ENCODE measurements around the gene DEAF1.

GRCh38 chr11:612961-613300, 82.1 kb downstream of the DEAF1 start:
- TF ChIP-seq EP300 (IDR thresholded peaks at IDR 0.05; ENCODE audit: borderline replicate concordance in 1 of 2, control insufficient read depth in 1 of 2, low read depth in 2 of 2, low read length in 2 of 2) (no peak), CTCF (IDR thresholded peaks at IDR 0.05 in 2 of 3, conservative IDR thresholded peaks at IDR 0.05 in 1 of 3; ENCODE audit: control insufficient read depth in 2 of 3, extremely low read depth in 1 of 3, insufficient read depth in 1 of 3, low read depth in 3 of 3, low read length in 3 of 3) (no peak), DPF2 (IDR thresholded peaks at IDR 0.05) (no peak), KDM1A (IDR thresholded peaks at IDR 0.05; ENCODE audit: borderline replicate concordance) (no peak), PAX5 (IDR thresholded peaks at IDR 0.05; ENCODE audit: borderline replicate concordance, low read depth, low read length) (no peak), MAX (IDR thresholded peaks at IDR 0.05; ENCODE audit: low read depth, low read length) (no peak), USF2 (IDR thresholded peaks at IDR 0.05; ENCODE audit: borderline replicate concordance, low read depth, low read length) (no peak), REST (IDR thresholded peaks at IDR 0.05; ENCODE audit: low read depth, low read length) (no peak), CREB1 (IDR thresholded peaks at IDR 0.05; ENCODE audit: low read depth) (no peak), YY1 (IDR thresholded peaks at IDR 0.05; ENCODE audit: low read depth, low read length) (no peak), ETV6 (conservative IDR thresholded peaks at IDR 0.05 in 1 of 2, IDR thresholded peaks at IDR 0.05 in 1 of 2; ENCODE audit: borderline replicate concordance in 1 of 2, low read depth in 1 of 2) (no peak), EZH2 (IDR thresholded peaks at IDR 0.05; ENCODE audit: borderline replicate concordance, control insufficient read depth, low read depth, low read length) (no peak), MXI1 (IDR thresholded peaks at IDR 0.05; ENCODE audit: low read depth, low read length) (no peak), CHD1 (IDR thresholded peaks at IDR 0.05; ENCODE audit: low read depth, low read length) (no peak)

All from GM12878 (cell line).